Mesenchymal stem cell (in vitro differentiated cells and primary cell): ENCODE data around the gene PTPRN2.

Source experiments
- DNase-seq: peaks from one replicate; pipeline ENCODE4 v3.0.0-alpha.2; 2013
- H2AFZ ChIP-seq: one replicate; pipeline ENCODE4 v1.6.1; 2013; ENCODE audit warnings: low read depth, mild to moderate bottlenecking, control low read depth, inconsistent platforms, low read length, moderate library complexity
- H2AK5ac ChIP-seq: 2 replicates; pipeline ENCODE4 v1.6.1; 2013; ENCODE audit warnings: low read length, moderate library complexity, mild to moderate bottlenecking, inconsistent platforms; ENCODE audit not compliant: severe bottlenecking
- H2BK120ac ChIP-seq: one replicate; pipeline ENCODE4 v1.6.1; 2013; ENCODE audit warnings: low read depth, mild to moderate bottlenecking, inconsistent platforms, low read length, moderate library complexity
- H2BK12ac ChIP-seq, 2 experiments: one replicate each; pipeline ENCODE4 v1.6.1; 2013; ENCODE audit warnings: inconsistent platforms in 2 of 2, low read length in 2 of 2, mild to moderate bottlenecking in 2 of 2, moderate library complexity in 2 of 2, control low read depth in 1 of 2
- H2BK15ac ChIP-seq: one replicate; pipeline ENCODE4 v1.6.1; 2013; ENCODE audit warnings: mild to moderate bottlenecking, low read depth, inconsistent platforms; ENCODE audit not compliant: poor library complexity, severe bottlenecking
- H2BK5ac ChIP-seq: 2 replicates; pipeline ENCODE4 v1.6.1; 2013; ENCODE audit warnings: low read depth, mild to moderate bottlenecking, low read length, control low read depth, inconsistent platforms; ENCODE audit not compliant: poor library complexity, severe bottlenecking
- H3K14ac ChIP-seq, 2 experiments: one replicate each; pipeline ENCODE4 v1.6.1; 2013; ENCODE audit warnings: inconsistent platforms in 2 of 2, low read length in 2 of 2, control low read depth in 1 of 2, mild to moderate bottlenecking in 1 of 2, moderate library complexity in 1 of 2
- H3K18ac ChIP-seq, 2 experiments: one replicate each; pipeline ENCODE4 v1.6.1; 2013; ENCODE audit warnings: inconsistent platforms in 2 of 2, low read length in 2 of 2, control low read depth in 1 of 2, low read depth in 1 of 2, mild to moderate bottlenecking in 1 of 2
- H3K23ac ChIP-seq, 2 experiments: one replicate each; pipeline ENCODE4 v1.6.1; 2013; ENCODE audit warnings: inconsistent platforms in 2 of 2, low read length in 2 of 2, mild to moderate bottlenecking in 2 of 2, moderate library complexity in 2 of 2, control low read depth in 1 of 2
- H3K27ac ChIP-seq: 2 replicates; pipeline ENCODE4 v1.5.1; 2013; ENCODE audit warnings: mild to moderate bottlenecking, moderate library complexity, low read length, control low read depth, inconsistent platforms; ENCODE audit not compliant: poor library complexity, severe bottlenecking
- H3K27me3 ChIP-seq, 2 experiments: 2 replicates each; pipeline versions ENCODE4 v1.6.1 to v1.7.0; 2013; ENCODE audit warnings: low read length in 2 of 2, mild to moderate bottlenecking in 2 of 2, moderate library complexity in 2 of 2, control low read depth in 1 of 2, inconsistent platforms in 1 of 2; ENCODE audit not compliant: control insufficient read depth in 1 of 2, insufficient read depth in 1 of 2
- H3K36me3 ChIP-seq, 2 experiments: 2 replicates each; pipeline versions ENCODE4 v1.6.1 to v1.7.0; 2013; ENCODE audit warnings: low read length in 2 of 2, control low read depth in 1 of 2, inconsistent platforms in 1 of 2, low read depth in 1 of 2, mild to moderate bottlenecking in 1 of 2; ENCODE audit not compliant: insufficient read depth in 2 of 2, control insufficient read depth in 1 of 2
- H3K4ac ChIP-seq, 2 experiments: one replicate each; pipeline ENCODE4 v1.6.1; 2013; ENCODE audit warnings: inconsistent platforms in 2 of 2, low read length in 2 of 2, mild to moderate bottlenecking in 2 of 2, moderate library complexity in 2 of 2, control low read depth in 1 of 2, low read depth in 1 of 2
- H3K4me1 ChIP-seq: 2 replicates; pipeline ENCODE4 v1.6.1; 2013; ENCODE audit warnings: low read depth, low read length, control low read depth; ENCODE audit not compliant: control insufficient read depth, insufficient read depth
- H3K4me2 ChIP-seq: 2 replicates; pipeline ENCODE4 v1.6.1; 2013; ENCODE audit warnings: low read length, mild to moderate bottlenecking, inconsistent platforms; ENCODE audit not compliant: poor library complexity, severe bottlenecking
- H3K4me3 ChIP-seq, 2 experiments: 2 replicates each; pipeline versions ENCODE4 v1.5.1 to v1.7.0; 2013; ENCODE audit warnings: low read length in 2 of 2, mild to moderate bottlenecking in 2 of 2, control low read depth in 1 of 2, low read depth in 1 of 2; ENCODE audit not compliant: insufficient read depth in 1 of 2
- H3K79me1 ChIP-seq: replicated peaks from 2 replicates; pipeline ENCODE4 v1.6.1; 2013; ENCODE audit warnings: mild to moderate bottlenecking, control low read depth, low read length, inconsistent platforms; ENCODE audit not compliant: poor library complexity, severe bottlenecking
- H3K9ac ChIP-seq: 2 replicates; pipeline ENCODE4 v1.7.0; 2013; ENCODE audit warnings: mild to moderate bottlenecking, low read length, moderate library complexity
- H3K9me3 ChIP-seq: 2 replicates; pipeline ENCODE4 v1.7.0; 2013; ENCODE audit warnings: mild to moderate bottlenecking, low read length; ENCODE audit not compliant: control insufficient read depth
- H4K8ac ChIP-seq: one replicate; pipeline ENCODE4 v1.6.1; 2013; ENCODE audit warnings: inconsistent platforms, mild to moderate bottlenecking, low read length, moderate library complexity
- H4K91ac ChIP-seq: one replicate; pipeline ENCODE4 v1.6.1; 2013; ENCODE audit warnings: mild to moderate bottlenecking, low read length, inconsistent platforms
- WGBS: methylation state at CpG from one replicate; pipeline ENCODE4 v1.1.7; 2013; ENCODE audit warnings: mixed read lengths; 5-methylcytosine and 5-hydroxymethylcytosine counted together

The PTPRN2 gene

GRCh38 chr7:158557441-158557755, 30.2 kb downstream of the PTPRN2 start:
- Histone ChIP-seq H2AFZ (no peak overlapping the region), H2BK15ac (no peak overlapping the region), H2BK5ac (no peak overlapping the region), H3K4ac (no peak overlapping the region), H3K79me1 (no peaks in the 10 kb centered on the region), H3K27me3 (no peaks in the 10 kb centered on the region), H3K4me3 (no peak overlapping the region), H3K4me1 (no peaks in the 10 kb centered on the region), H2BK12ac (no peak overlapping the region), H4K8ac (no peak overlapping the region), H3K14ac (no peak overlapping the region), H3K18ac (no peak overlapping the region), H4K91ac (no peak overlapping the region), H3K27ac (no peak overlapping the region), H2AK5ac (no peak overlapping the region), H2BK120ac (no peak overlapping the region), H3K9me3 (no peaks in the 10 kb centered on the region), H3K36me3 (no peaks in the 10 kb centered on the region), H3K9ac (no peak overlapping the region), H3K4me2 (no peak overlapping the region), H3K23ac (no peak overlapping the region)
- 83% methylated on average over 8 of the region's 9 CpGs for WGBS
- DNase-seq: no peak

DNA sequence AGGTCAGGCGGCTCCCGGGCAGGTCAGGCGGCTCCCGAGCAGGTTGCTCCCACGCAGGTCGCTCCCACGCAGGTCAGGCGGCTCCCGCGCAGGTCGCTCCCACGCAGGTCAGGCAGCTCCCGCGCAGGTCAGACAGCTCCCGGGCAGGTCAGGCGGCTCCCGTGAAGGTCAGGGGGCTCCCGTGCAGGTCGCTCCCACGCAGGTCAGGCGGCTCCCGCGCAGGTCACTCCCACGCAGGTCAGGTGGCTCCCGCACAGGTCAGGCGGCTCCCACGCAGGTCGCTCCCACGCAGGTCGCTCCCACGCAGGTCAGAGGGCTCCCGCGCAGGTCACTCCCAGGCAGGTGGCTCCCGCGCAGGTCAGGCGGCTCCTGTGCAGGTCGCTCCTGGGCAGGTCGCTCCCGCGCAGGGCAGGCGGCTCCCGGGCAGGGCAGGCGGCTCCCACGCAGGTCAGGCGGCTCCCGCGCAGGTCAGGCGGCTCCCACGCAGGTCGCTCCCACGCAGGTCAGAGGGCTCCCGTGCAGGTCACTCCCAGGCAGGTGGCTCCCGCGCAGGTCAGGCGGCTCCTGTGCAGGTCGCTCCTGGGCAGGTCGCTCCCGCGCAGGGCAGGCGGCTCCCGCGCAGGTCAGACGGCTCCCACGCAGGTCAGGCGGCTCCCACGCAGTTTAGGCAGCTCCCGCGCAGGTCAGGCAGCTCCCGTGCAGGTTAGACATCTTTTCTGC, 30.7 kb downstream of the PTPRN2 start:
- no peak overlapping the region for H3K23ac ChIP-seq
- no peak overlapping the region for H3K27ac ChIP-seq
- H3K18ac ChIP-seq: no peak overlapping the region
- H2BK120ac ChIP-seq: no peak overlapping the region
- no peak overlapping the region for H3K4me2 ChIP-seq
- no peak overlapping the region for H2AK5ac ChIP-seq
- no peaks in the 10 kb centered on the region for H3K27me3 ChIP-seq
- no peaks in the 10 kb centered on the region for H3K9me3 ChIP-seq
- no peaks in the 10 kb centered on the region for H3K79me1 ChIP-seq
- no peak overlapping the region for H3K14ac ChIP-seq
- H2BK12ac ChIP-seq: no peak overlapping the region
- no peak for DNase-seq
- no peak overlapping the region for H2AFZ ChIP-seq
- H3K4ac ChIP-seq: no peak overlapping the region
- H3K4me3 ChIP-seq: no peak overlapping the region
- no peaks in the 10 kb centered on the region for H3K4me1 ChIP-seq
- no peak overlapping the region for H3K9ac ChIP-seq
- H2BK15ac ChIP-seq: no peak overlapping the region
- 96% methylated on average over 61 of the region's 69 CpGs for WGBS
- H2BK5ac ChIP-seq: no peak overlapping the region
- H3K36me3 ChIP-seq: no peaks in the 10 kb centered on the region
- no peak overlapping the region for H4K91ac ChIP-seq
- no peak overlapping the region for H4K8ac ChIP-seq

DNA sequence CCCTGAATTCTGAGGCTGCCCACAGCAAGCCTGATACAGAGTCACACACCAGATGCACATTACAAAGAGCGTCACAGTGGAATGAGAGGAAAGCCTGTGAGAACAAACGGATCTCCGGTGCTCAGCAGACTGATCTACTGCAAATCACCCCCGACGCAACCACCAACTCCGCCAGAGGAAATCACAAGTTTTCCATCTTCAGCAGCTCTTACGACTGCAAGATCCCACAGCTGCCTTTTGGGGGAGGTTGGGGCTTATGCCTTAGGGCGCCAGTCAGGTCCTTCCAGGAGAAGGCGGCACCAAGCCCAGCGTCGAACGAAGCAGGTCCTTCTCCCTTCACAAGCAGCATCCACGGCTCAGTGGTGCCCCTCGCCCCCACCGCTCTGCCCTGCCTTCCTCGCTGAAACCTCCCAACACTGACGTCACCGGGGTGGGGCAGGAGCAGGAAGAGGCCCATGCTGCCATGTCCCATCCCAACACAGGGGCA, 32.5 kb downstream of the PTPRN2 start:
- H3K79me1 ChIP-seq: no peaks in the 10 kb centered on the region
- no peak overlapping the region for H4K91ac ChIP-seq
- WGBS: 87% methylated on average over 18 of the region's 18 CpGs
- no peaks in the 10 kb centered on the region for H3K9me3 ChIP-seq
- no peak overlapping the region for H2AFZ ChIP-seq
- DNase-seq: no peak
- no peak overlapping the region for H3K23ac ChIP-seq
- no peak overlapping the region for H3K27ac ChIP-seq
- H3K14ac ChIP-seq: no peak overlapping the region
- H2BK15ac ChIP-seq: no peak overlapping the region
- H2BK12ac ChIP-seq: no peak overlapping the region
- no peak overlapping the region for H2BK5ac ChIP-seq
- H3K4me3 ChIP-seq: peak overlapping the region in 1 of 2 experiments; percentile 4
- no peak overlapping the region for H2AK5ac ChIP-seq
- H2BK120ac ChIP-seq: no peak overlapping the region
- H3K9ac ChIP-seq: no peak overlapping the region
- H3K4ac ChIP-seq: no peak overlapping the region
- H3K18ac ChIP-seq: no peak overlapping the region
- H3K4me1 ChIP-seq: no peaks in the 10 kb centered on the region
- no peaks in the 10 kb centered on the region for H3K36me3 ChIP-seq
- no peaks in the 10 kb centered on the region for H3K27me3 ChIP-seq
- H3K4me2 ChIP-seq: no peak overlapping the region
- H4K8ac ChIP-seq: no peak overlapping the region

DNA sequence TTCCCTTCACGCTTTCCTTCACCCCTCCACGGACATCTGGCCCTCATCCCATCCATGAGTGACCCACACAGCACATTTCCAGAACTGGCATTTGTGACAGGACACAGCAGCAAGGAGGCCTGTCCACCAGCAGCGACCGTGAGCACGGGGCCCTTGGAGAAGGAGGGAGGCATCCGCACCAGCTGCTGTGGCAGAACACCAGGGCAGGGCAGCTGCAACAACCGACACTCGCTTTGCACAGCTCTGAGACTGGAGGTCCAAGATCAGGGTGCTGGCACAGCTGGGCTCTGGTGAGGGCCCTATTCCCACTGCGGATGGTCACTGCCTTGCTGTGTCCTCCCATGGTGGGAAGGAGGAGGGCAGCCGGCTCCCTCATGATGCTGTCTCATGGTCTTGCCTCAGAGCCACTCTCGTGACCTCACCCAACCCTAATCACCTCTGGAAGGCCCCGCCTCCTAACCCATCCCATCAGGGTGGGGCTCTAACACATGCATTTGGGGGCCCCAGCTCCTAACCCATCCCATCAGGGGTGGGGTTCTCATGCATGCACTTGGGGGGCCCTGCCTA, 36.7 kb downstream of the PTPRN2 start:
- Histone ChIP-seq H3K4ac (no peak overlapping the region), H3K14ac (no peak overlapping the region), H2BK5ac (no peak overlapping the region), H3K9ac (no peak overlapping the region), H2BK120ac (no peak overlapping the region), H4K91ac (no peak overlapping the region), H2AK5ac (no peak overlapping the region), H3K36me3 (no peaks in the 10 kb centered on the region), H3K23ac (no peak overlapping the region), H3K27me3 (peaks cover 0 to 12% of the 10 kb centered on the region in 2 experiments), H2BK15ac (no peak overlapping the region), H3K27ac (no peak overlapping the region), H3K79me1 (no peaks in the 10 kb centered on the region), H3K4me3 (no peak overlapping the region), H3K18ac (no peak overlapping the region), H3K9me3 (no peaks in the 10 kb centered on the region), H4K8ac (no peak overlapping the region), H2AFZ (no peak overlapping the region), H3K4me2 (no peak overlapping the region), H3K4me1 (no peaks in the 10 kb centered on the region), H2BK12ac (no peak overlapping the region)
- WGBS: 76% methylated on average over 12 of the region's 12 CpGs
- DNase-seq: no peak
